ENCODE data around the gene CCDC54.

CCDC54 gene

DNA sequence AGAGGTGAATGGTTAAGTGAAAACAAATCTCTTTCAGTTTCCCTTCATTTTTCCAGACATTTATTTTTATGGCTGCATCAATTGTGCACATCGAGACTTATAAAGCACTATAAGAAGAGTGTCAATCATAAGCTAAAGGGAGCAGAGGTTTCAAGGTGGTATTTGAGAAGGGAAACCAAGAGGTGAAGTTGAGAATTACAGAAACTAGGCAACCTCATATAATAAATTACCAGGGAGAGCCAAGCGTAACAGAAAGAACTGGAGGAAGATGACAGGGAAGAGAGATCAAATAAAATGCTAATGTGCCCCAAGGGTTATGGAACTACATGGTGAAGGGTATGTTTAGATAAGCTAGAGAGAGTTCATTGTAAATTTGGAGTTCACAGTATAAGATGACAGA, 6.3 kb upstream of the CCDC54 start:
- peaks cover 3% of the 10 kb centered on the region for H3K9me3 ChIP-seq (ENCODE audit: control insufficient read depth, insufficient read depth, low read length)
- no peaks in the 10 kb centered on the region for H3K36me3 ChIP-seq (ENCODE audit: insufficient read depth, low read length)
- H3K4me1 ChIP-seq (ENCODE audit: insufficient read depth, low read length): peaks cover 16% of the 10 kb centered on the region
- no peak overlapping the region for H3K9ac ChIP-seq (ENCODE audit: low read depth, low read length)

DNA sequence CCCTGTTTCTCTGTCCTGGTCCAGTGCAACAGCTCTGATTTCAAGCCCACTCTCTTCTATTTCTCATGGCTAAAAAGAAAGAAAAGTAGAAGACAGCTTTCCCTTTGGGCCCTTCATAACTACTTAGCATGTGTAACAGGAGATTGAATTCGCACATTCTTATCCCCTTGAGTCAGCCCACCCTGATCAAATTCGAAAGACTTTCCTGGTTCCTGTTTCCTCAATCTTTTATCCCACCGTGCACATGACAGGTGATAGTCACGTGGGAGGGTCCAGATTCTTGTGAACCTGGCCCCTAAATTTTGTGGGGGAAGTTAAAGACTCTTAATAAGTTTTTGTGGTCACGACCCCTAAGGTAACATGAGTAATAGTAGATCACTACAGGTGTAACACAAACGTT, 4.7 kb upstream of the CCDC54 start:
- peaks cover 7% of the 10 kb centered on the region for H3K4me1 ChIP-seq (ENCODE audit: insufficient read depth, low read length)
- H3K9ac ChIP-seq (ENCODE audit: low read depth, low read length): no peak overlapping the region
- peaks cover 3% of the 10 kb centered on the region for H3K9me3 ChIP-seq (ENCODE audit: control insufficient read depth, insufficient read depth, low read length)
- H3K36me3 ChIP-seq (ENCODE audit: insufficient read depth, low read length): no peaks in the 10 kb centered on the region

DNA sequence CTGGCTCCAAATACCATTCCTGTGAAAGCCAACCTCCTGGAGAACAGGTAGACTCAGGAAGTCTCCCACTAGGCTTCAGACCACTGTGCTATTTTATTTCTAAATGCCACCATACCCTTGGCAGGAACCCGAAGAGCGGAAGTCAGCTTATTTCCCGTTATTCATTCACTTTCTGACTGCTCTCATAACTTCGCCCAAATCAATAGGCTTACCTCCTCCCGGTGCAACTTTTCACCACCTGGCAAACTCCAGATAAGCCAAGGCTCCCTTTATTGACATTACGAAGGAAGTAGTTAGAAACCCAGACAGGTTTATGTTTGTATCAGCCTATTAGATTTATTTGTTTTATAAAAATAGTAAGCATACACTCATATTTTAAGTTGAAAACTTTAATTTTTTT, 3.3 kb upstream of the CCDC54 start:
- Histone ChIP-seq H3K4me1 (ENCODE audit: insufficient read depth, low read length) (peaks cover 5% of the 10 kb centered on the region), H3K9ac (ENCODE audit: low read depth, low read length) (no peak overlapping the region), H3K9me3 (ENCODE audit: control insufficient read depth, insufficient read depth, low read length) (peaks cover under 1% of the 10 kb centered on the region), H3K36me3 (ENCODE audit: insufficient read depth, low read length) (no peaks in the 10 kb centered on the region)

DNA sequence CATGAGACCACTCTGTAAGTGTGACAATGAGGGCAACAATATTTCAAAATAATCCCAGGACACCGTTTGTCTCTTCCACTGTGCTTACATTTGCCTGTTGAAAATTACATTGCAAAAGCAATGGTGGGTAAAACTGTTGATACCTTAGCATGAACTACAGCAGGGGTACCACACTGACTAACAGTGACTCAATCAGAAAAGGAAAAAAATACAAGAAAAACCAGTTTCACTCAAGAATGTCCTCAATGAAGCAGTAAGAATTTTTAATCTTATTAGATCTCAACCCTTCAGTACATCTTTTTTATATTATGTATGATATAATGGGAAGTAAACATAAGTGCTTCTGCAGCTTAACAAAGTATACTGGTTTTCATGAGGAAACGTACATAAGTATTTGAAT, 1.6 kb upstream of the CCDC54 start:
- Histone ChIP-seq H3K9ac (ENCODE audit: low read depth, low read length) (no peak overlapping the region), H3K4me1 (ENCODE audit: insufficient read depth, low read length) (peaks cover 5% of the 10 kb centered on the region), H3K36me3 (ENCODE audit: insufficient read depth, low read length) (no peaks in the 10 kb centered on the region), H3K9me3 (ENCODE audit: control insufficient read depth, insufficient read depth, low read length) (no peaks in the 10 kb centered on the region)

DNA sequence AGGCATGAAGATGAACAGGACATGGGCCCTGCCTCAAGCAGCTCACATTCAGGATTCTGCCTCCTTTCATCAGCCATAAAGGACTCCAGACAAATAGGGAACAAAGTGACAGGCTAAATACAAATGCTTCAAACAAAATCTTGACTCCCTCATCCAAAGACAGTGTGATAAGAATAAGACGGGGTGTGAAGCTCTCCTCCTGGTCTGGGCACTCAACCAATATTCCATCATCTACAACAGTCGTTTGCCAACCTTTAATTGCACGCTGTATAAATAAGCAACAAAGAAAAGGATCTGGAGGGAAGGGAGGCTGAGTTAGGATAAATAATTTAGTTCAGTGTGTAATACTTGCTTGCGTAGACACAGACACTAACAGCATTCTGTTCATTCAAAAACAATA, 5.4 kb downstream of the CCDC54 start:
- H3K36me3 ChIP-seq (ENCODE audit: insufficient read depth, low read length): no peaks in the 10 kb centered on the region; the same call in 1 of the 2 replicates
- peaks cover 28% of the 10 kb centered on the region for H3K4me1 ChIP-seq (ENCODE audit: insufficient read depth, low read length)

DNA sequence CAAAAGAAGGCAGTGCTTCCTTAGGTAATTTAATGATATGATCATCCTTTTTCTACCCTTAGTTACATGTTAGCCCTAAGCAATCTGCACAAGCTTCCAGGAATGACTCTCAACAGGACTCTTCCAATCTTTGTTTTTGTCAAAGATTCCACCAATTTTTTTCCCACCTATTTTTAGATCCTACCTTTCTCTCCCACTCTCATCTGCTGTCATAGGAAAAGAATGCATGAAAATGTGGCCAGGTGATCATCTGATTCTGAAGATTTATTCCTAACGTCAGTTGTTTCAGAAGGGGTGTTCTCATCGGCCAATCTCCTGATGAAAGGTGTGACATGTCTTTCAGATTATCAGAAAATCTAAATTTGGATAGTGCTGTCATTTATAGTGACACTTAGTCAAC, 7.2 kb downstream of the CCDC54 start:
- Histone ChIP-seq H3K9me3 (ENCODE audit: control insufficient read depth, insufficient read depth, low read length) (no peaks in the 10 kb centered on the region), H3K4me1 (ENCODE audit: insufficient read depth, low read length) (peaks cover 28% of the 10 kb centered on the region), H3K9ac (ENCODE audit: low read depth, low read length) (no peak overlapping the region), H3K36me3 (ENCODE audit: insufficient read depth, low read length) (no peaks in the 10 kb centered on the region; the same call in 1 of the 2 replicates)

More for the DNA sequence above, 5.4 kb downstream of the CCDC54 start:
- Histone ChIP-seq H3K9me3 (ENCODE audit: control insufficient read depth, insufficient read depth, low read length) (no peaks in the 10 kb centered on the region), H3K9ac (ENCODE audit: low read depth, low read length) (no peak overlapping the region)

DNA sequence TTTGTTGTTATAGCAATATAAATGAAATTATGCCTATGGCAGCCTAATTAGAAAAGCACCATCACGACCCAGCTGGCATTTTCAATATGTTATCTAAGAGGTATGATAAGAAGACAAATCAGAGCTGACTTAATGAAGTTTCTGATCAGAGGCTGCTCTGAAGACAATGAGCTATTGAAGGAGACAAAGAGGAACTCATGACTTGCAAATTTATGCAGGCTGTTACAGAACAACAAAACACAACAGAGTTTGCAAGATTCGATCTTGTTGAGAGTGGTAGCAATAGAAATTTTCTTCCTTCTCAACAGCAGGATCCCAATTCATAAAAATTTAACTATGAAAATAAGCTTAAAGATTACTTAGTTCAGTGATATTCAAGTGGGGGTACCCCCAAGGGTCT, 7.7 kb downstream of the CCDC54 start:
- Histone ChIP-seq H3K9ac (ENCODE audit: low read depth, low read length) (no peak overlapping the region), H3K9me3 (ENCODE audit: control insufficient read depth, insufficient read depth, low read length) (no peaks in the 10 kb centered on the region), H3K4me1 (ENCODE audit: insufficient read depth, low read length) (peaks cover 28% of the 10 kb centered on the region), H3K36me3 (ENCODE audit: insufficient read depth, low read length) (no peaks in the 10 kb centered on the region; the same call in 1 of the 2 replicates)

DNA sequence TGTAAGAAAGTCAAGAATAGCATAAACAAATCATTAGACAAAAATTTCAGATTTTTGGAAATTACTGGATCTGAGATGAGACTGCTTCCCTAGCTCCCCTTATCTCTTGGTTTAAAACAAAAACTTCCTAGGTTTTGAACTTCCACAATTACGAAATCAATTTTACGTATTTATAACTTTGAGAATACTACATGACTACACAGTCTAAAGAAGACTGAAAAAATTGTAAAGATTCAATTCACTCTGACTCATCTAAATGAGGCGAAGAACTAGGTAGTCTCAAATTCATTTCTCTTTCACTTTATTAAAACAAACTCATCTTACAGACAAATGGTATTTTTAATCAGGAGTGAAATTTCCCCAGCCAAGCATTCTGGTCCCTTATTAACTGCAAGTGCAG, 10.3 kb downstream of the CCDC54 start:
- Histone ChIP-seq H3K36me3 (ENCODE audit: insufficient read depth, low read length) (no peaks in the 10 kb centered on the region; the same call in 1 of the 2 replicates), H3K9me3 (ENCODE audit: control insufficient read depth, insufficient read depth, low read length) (no peaks in the 10 kb centered on the region), H3K4me1 (ENCODE audit: insufficient read depth, low read length) (peaks cover 29% of the 10 kb centered on the region), H3K9ac (ENCODE audit: low read depth, low read length) (no peak overlapping the region)

DNA sequence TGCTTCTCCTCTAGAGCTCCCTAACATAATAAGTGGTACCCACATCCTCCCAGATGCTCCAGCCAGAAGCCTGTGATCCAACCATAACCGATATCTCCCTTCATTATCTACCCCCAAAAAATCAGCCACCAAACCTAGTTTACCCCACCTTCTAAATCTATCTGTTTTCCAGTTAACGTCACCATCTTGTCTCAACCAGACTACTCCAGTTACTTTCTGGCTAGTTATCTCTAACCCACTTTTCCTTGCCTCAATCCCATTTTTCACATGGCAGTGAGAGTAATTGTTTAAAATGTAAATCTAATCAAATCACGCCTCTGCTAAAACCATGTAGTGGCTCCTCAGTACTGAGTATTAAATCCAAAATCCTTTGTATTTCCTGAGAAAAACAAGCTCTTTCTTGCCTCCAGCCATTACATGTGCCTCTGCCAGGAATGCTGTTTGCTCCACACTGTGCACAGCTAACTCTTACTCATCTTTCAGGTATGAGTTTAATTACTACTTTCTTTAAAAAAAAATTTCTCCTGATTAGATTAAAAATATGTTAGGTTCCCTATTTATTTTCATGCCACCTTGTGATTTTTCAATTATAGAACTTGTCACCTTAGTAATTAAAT, 15.4 kb downstream of the CCDC54 start:
- Histone ChIP-seq H3K9ac (ENCODE audit: low read depth, low read length) (no peak overlapping the region), H3K9me3 (ENCODE audit: control insufficient read depth, insufficient read depth, low read length) (no peaks in the 10 kb centered on the region), H3K4me1 (ENCODE audit: insufficient read depth, low read length) (peaks cover 10% of the 10 kb centered on the region; the same call in 1 of the 2 replicates), H3K36me3 (ENCODE audit: insufficient read depth, low read length) (no peaks in the 10 kb centered on the region)

DNA sequence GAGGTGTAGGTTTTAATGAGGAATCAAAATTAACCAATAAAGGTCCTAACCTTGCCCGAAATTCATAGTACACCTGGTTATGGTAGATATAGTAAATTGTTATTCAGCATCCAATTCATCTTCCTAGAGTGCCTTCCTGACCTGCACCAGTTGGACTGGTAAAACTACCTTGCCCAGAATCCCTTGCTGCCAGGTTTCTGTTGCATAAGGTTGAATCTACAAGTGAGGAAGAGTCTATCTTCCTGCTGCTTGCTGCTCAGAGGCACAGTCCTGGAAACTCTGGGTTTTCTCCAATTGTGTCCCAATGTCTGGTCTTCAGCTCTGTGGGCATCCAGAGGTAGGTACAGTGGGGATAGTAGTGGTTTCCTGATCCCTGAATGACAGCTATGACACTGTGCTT, 17.3 kb downstream of the CCDC54 start:
- H3K9me3 ChIP-seq (ENCODE audit: control insufficient read depth, insufficient read depth, low read length): no peaks in the 10 kb centered on the region
- H3K9ac ChIP-seq (ENCODE audit: low read depth, low read length): no peak overlapping the region
- no peaks in the 10 kb centered on the region for H3K36me3 ChIP-seq (ENCODE audit: insufficient read depth, low read length)

DNA sequence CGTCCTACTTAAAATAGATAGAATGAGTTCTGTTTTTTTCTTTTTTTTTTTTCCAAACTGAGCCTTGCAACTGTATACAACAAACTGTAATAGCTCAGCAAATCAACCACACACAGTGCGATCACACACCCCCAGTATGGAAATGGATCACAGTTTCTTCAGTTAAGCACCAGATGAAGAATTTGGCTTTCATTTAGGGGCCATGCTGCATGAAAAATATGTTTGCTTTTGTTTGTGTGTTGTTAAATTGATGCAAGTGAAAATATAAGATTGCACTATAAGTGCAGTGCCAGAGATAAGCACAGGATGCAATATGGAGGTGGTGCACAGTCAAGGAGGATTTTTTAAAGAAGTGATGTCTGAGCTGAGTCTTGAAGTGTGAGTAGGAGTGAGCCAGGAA, 17.8 kb downstream of the CCDC54 start:
- Histone ChIP-seq H3K4me1 (ENCODE audit: insufficient read depth, low read length) (peaks cover 10% of the 10 kb centered on the region; the same call in 1 of the 2 replicates), H3K9me3 (ENCODE audit: control insufficient read depth, insufficient read depth, low read length) (no peaks in the 10 kb centered on the region), H3K36me3 (ENCODE audit: insufficient read depth, low read length) (no peaks in the 10 kb centered on the region), H3K9ac (ENCODE audit: low read depth, low read length) (no peak overlapping the region)

More for the DNA sequence above, 17.3 kb downstream of the CCDC54 start:
- peaks cover 10% of the 10 kb centered on the region; the same call in 1 of the 2 replicates for H3K4me1 ChIP-seq (ENCODE audit: insufficient read depth, low read length)

DNA sequence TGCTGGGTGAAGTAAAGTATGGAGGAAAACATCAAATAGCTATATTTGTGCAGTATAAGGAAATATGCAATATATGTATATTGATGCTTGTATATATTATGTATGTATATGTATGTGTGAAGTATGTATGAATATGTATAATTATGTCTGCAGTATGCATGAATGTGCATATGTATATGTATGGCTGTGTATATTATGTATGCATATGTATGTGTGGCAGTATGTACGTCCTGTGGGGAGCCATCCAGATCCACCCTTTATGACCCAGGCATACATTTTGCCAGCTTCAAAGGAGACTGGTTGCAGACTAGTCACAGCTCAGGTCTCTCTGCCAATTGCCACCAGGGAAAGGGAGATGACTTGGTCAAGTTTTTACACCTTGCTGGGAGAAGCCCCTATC, 24.1 kb downstream of the CCDC54 start:
- H3K4me1 ChIP-seq (ENCODE audit: insufficient read depth, low read length): peaks cover 5% of the 10 kb centered on the region; the same call in 1 of the 2 replicates
- H3K9ac ChIP-seq (ENCODE audit: low read depth, low read length): no peak overlapping the region
- no peaks in the 10 kb centered on the region for H3K9me3 ChIP-seq (ENCODE audit: control insufficient read depth, insufficient read depth, low read length)
- no peaks in the 10 kb centered on the region for H3K36me3 ChIP-seq (ENCODE audit: insufficient read depth, low read length)

DNA sequence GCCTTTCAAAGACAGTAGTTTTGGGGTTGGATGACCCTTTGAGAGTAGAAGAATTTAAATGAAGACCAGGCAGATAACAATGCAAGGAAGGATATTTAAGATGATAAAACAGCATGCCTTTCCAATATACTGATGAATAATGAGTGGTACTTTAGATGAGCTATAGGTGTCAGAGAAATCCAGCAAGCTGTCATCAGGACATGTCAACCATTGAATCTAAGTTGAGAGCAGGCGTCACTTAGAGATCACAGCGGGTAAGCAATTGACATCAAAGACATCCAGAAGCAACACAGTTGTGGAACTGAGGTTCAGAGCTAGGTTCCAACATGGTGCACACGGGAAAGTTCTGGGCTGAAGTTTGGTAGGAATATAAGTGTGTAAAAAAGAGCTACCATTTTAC, 25.0 kb downstream of the CCDC54 start:
- Histone ChIP-seq H3K4me1 (ENCODE audit: insufficient read depth, low read length) (no peaks in the 10 kb centered on the region), H3K36me3 (ENCODE audit: insufficient read depth, low read length) (no peaks in the 10 kb centered on the region), H3K9me3 (ENCODE audit: control insufficient read depth, insufficient read depth, low read length) (no peaks in the 10 kb centered on the region), H3K9ac (ENCODE audit: low read depth, low read length) (no peak overlapping the region)

DNA sequence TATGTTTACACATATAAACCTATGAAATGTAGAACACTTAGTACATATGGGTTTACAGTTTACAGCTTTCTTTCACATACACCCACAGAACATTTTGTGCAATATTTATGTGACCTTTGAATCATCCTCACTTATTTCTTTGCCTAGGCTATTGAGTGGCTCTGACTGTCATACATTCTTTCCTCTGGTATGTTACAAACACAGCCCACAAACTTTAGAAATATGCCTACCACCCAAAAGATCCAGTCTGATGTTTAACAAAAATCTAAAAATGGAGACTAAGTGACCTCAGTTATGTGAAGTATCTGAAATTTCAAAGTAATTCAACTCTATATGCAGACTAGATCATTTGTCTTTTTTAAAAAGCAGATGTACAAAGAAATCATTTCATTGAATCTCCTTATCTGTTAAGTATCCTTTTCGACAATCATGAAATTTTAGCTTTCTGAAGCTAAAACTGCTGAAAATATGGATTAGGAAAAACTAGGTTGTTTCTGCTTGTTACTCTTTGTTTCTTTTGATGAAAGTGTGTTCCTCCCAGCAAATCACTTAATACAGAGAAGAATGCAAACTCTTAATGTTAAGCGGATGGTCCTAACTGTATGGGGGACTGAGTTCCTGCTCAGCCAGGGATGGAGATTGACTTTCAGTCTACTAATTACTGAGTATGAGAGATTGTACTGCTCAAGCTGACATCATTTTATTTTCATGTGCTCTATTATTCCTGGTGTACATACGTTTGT, 27.7 kb downstream of the CCDC54 start:
- no peak overlapping the region for H3K9ac ChIP-seq (ENCODE audit: low read depth, low read length)
- no peaks in the 10 kb centered on the region for H3K4me1 ChIP-seq (ENCODE audit: insufficient read depth, low read length)
- H3K9me3 ChIP-seq (ENCODE audit: control insufficient read depth, insufficient read depth, low read length): no peaks in the 10 kb centered on the region
- no peaks in the 10 kb centered on the region for H3K36me3 ChIP-seq (ENCODE audit: insufficient read depth, low read length)

DNA sequence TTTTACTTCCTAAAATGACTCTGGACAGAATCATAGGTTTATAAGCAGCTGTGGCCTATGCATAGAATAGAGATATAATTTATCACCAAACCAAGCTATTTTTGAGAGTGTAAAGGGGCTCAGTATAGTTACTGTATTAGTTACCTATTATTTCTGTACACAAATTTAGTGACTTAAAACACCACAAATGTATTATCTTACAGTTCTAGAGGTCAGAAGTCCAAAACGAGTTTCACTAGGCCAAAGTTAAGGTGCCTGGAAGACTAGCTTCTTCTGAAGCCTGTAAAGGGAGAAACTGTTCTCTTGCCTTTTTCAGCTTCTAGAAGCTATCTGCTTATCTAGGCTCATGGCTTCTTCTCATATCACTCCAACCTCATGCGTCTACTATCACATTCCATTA, 30.1 kb downstream of the CCDC54 start:
- no peaks in the 10 kb centered on the region for H3K36me3 ChIP-seq (ENCODE audit: insufficient read depth, low read length)
- no peaks in the 10 kb centered on the region for H3K4me1 ChIP-seq (ENCODE audit: insufficient read depth, low read length)
- no peaks in the 10 kb centered on the region for H3K9me3 ChIP-seq (ENCODE audit: control insufficient read depth, insufficient read depth, low read length)
- H3K9ac ChIP-seq (ENCODE audit: low read depth, low read length): no peak overlapping the region

Data from ES-I3 (cell line).